GM12878 (cell line): Measurements from ENCODE around the gene DAAM2. TPM values are rescaled to one million over a fixed set of nuclear protein-coding genes. Genes with fewer than 3 reads are reported as not detected.

Experiments used
- ATAC-seq: fragments of 200-7000 bp; cut with Tn5 transposase; 3 replicates; pipeline ENCODE4 v1.9.1; 2020; ENCODE audit warnings: mild to moderate bottlenecking, moderate library complexity
- BruUV-seq: library from RNA; stranded (reverse); fragments of 400-500 nt; replicated peaks from 2 replicates; lab custom pipeline; 2021; lab: Mats Ljungman, UMichigan
- CTCF ChIA-PET: fragments of 300-600 bp; sonication (Branson Sonifier 250); formaldehyde crosslinking; extraction: SDS; loops from one replicate; lab custom pipeline; 2021; ENCODE audit warnings: inconsistent platforms; lab: Yijun Ruan, JAX
- POLR2A ChIA-PET: fragments of 350-600 bp; formaldehyde crosslinking; extraction: SDS; loops from one replicate; lab custom pipeline; 2021; ENCODE audit warnings: inconsistent platforms; lab: Charles Lee
- RAD21 ChIA-PET: fragments of 300-600 bp; sonication (Branson Sonifier 250); formaldehyde crosslinking; loops from one replicate; lab custom pipeline; 2023; ENCODE audit warnings: antibody characterized with exemption; ENCODE audit not compliant: unreplicated experiment; lab: Charles Lee
- SMC1A ChIA-PET: fragments of 300-600 bp; sonication (Branson Sonifier 250); formaldehyde crosslinking; loops from one replicate; lab custom pipeline; 2023; ENCODE audit not compliant: unreplicated experiment, uncharacterized antibody; lab: Charles Lee
- DNase-seq: peaks from one replicate; pipeline ENCODE4 v3.0.0-alpha.2; 2011; ENCODE audit warnings: low read depth, low spot score
- FAIRE-seq: peaks from 3 replicates; lab custom pipeline; 2011; peaks lifted over from hg19 to GRCh38; lab: Jason Lieb, UNC
- H2AFZ ChIP-seq: 2 replicates; pipeline ENCODE4 v1.6.0; 2011; ENCODE audit warnings: low read depth, low read length, control low read depth; ENCODE audit not compliant: control insufficient read depth
- H3K27ac ChIP-seq: 2 replicates; pipeline ENCODE4 v1.5.1; 2011; ENCODE audit warnings: control low read depth; ENCODE audit not compliant: control insufficient read depth, insufficient read depth
- H3K27me3 ChIP-seq, 2 experiments: replicated peaks in 1 of 2; 2 replicates each; pipeline versions ENCODE4 v1.6.0 to v1.6.1; 2011; ENCODE audit warnings: low read length in 1 of 2; ENCODE audit not compliant: control insufficient read depth in 2 of 2, insufficient read depth in 2 of 2
- H3K36me3 ChIP-seq, 2 experiments: 2 replicates each; pipeline ENCODE4 v1.5.1; 2011; ENCODE audit warnings: low read length in 1 of 2; ENCODE audit not compliant: control insufficient read depth in 2 of 2, insufficient read depth in 2 of 2
- H3K4me1 ChIP-seq: 2 replicates; pipeline ENCODE4 v1.6.1; 2011; ENCODE audit warnings: mild to moderate bottlenecking, low read length, moderate library complexity, mixed read lengths; ENCODE audit not compliant: control insufficient read depth, insufficient read depth
- H3K4me2 ChIP-seq: 2 replicates; pipeline ENCODE4 v1.6.0; 2011; ENCODE audit warnings: control low read depth; ENCODE audit not compliant: control insufficient read depth, insufficient read depth
- H3K4me3 ChIP-seq: fragments of 200-600 bp; sonication (generic); 2 replicates; pipeline ENCODE4 v1.5.1; 2016
- H3K79me2 ChIP-seq: 2 replicates; pipeline ENCODE4 v1.6.0; 2011; ENCODE audit warnings: low read length; ENCODE audit not compliant: control insufficient read depth, insufficient read depth
- H3K9ac ChIP-seq: 2 replicates; pipeline ENCODE4 v1.8.0; 2011; ENCODE audit warnings: low read length, control low read depth, mixed read lengths; ENCODE audit not compliant: control insufficient read depth, insufficient read depth
- H3K9me3 ChIP-seq: replicated peaks from 3 replicates; pipeline ENCODE4 v1.5.1; 2011; ENCODE audit warnings: mild to moderate bottlenecking, low read length; ENCODE audit not compliant: control insufficient read depth, insufficient read depth
- H4K20me1 ChIP-seq: 2 replicates; pipeline ENCODE4 v1.6.0; 2011; ENCODE audit not compliant: control insufficient read depth, insufficient read depth
- SIX5 ChIP-seq: IDR thresholded peaks from 2 replicates; pipeline ENCODE4 v1.6.1; 2011; ENCODE audit warnings: mild to moderate bottlenecking, low read depth, low read length, moderate library complexity; ENCODE audit not compliant: severe bottlenecking
- STAT3 ChIP-seq: IDR thresholded peaks from 2 replicates; pipeline ENCODE4 v1.6.1; 2011; ENCODE audit warnings: low read depth, low read length, improper control_type of control experiment
- TARDBP ChIP-seq: IDR thresholded peaks from 2 replicates; pipeline ENCODE4 v1.6.1; 2016; ENCODE audit warnings: borderline replicate concordance
- WGBS: methylation state at CpG from one replicate; pipeline ENCODE4 v1.1.6; 2016; ENCODE audit warnings: low lambda C conversion rate; ENCODE audit not compliant: insufficient replicate concordance, insufficient coverage; ENCODE audit errors: missing lambda C conversion rate; 5-methylcytosine and 5-hydroxymethylcytosine counted together
- in situ Hi-C: fragments of 300-500 bp; cut with MboI; formaldehyde crosslinking; loops from 9 replicates; pipeline ENCODE4 v1.14.3; 2018; ENCODE audit warnings: mixed read lengths
- intact Hi-C: fragments of 100-400 bp; cut with micrococcal nuclease; formaldehyde crosslinking; loops from one replicate; pipeline ENCODE4 v1.14.2; 2022; ENCODE audit not compliant: unreplicated experiment
- polyA plus RNA-seq, 11 experiments: library from polyadenylated mRNA; depleted of rRNA in 4 of 11; unstranded in 6 of 11; stranded (reverse) in 5 of 11; fragments of >200 nt; fragmentation: Nextera tagmentation in 4 of 11; fragmentation: Illumina TruSeq in 1 of 11; extraction: Ambion mirVana in 4 of 11; extraction: Trizol in 1 of 11; gene quantifications; 1 replicate in 1 of 11; 2 replicates in 10 of 11; pipeline versions ENCODE4 v1.2.1 to v1.2.3, GENCODE V29; 2011 to 2016; ENCODE audit warnings: inconsistent platforms in 2 of 11, missing spikeins in 2 of 11, low read depth in 1 of 11
- total RNA-seq, 4 experiments: library from RNA; depleted of rRNA in 3 of 4; stranded (reverse); fragments of >200 nt in 3 of 4; fragmentation: Illumina TruSeq in 1 of 4; extraction: Trizol in 1 of 4; gene quantifications; 2 replicates each; pipeline versions ENCODE4 v1.2.1 to v1.2.3, GENCODE V29; 2013 to 2021
- TF ChIP-seq, protein P1 (sequence below): IDR thresholded peaks from 2 replicates; pipeline ENCODE4 v1.6.1; 2012; ENCODE audit warnings: improper control_type of control experiment, low read depth, low read length; ENCODE audit not compliant: insufficient replicate concordance
- TF ChIP-seq, protein P2 (sequence below): fragments of 150-350 bp; IDR thresholded peaks from 2 replicates; pipeline ENCODE4 v1.6.1; 2016; ENCODE audit warnings: low read depth, low read length
- TF ChIP-seq, protein P3 (sequence below): IDR thresholded peaks from 2 replicates; pipeline ENCODE4 v1.6.1; 2011; ENCODE audit warnings: borderline replicate concordance, low read depth, mild to moderate bottlenecking, moderate library complexity, low read length; ENCODE audit not compliant: insufficient read depth, poor library complexity, severe bottlenecking
- TF ChIP-seq, protein P4 (sequence below): fragments of 450-650 bp; IDR thresholded peaks from 2 replicates; pipeline ENCODE4 v1.6.1; 2017; ENCODE audit warnings: mild to moderate bottlenecking, moderate library complexity

DAAM2 gene
- total and polyA plus RNA-seq, 10 of the 15 experiments (the other 5 are each of a cell fraction or from before 2014, with no cell fraction given) = 0.05 to 0.22 TPM; not detected in 8

DNA sequence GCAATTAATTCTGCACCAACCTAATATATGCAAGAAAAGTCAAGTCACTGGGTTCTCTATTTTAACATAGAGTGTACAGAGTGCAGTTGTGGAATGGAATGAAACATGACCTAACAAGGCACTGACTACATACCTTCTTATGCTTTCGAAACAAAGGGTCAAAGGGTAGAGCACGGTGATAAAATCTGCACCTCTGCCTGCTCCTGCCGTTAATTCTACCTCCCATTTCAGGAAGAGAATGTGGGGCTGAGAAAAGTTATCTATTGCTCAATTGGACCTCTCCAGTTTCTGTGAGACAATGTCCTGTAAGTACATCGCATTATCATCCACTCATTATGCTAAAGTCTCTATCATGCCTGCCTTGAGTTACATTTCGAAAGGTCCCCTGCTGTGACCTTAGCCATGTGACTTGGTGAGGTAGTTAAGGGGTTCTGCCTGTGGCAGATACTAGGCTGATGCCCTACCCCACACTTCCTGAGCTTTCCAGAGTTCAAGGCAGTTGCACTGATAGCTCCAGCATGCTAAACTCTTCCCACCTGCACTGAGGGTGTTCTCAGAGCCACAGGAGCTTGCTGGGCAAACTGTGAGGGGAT is 156.1 kb downstream of the DAAM2 start:
- Histone ChIP-seq H4K20me1 (no peaks in the 10 kb centered on the region), H3K9me3 (no peaks in the 10 kb centered on the region), H3K4me2 (no peak overlapping the region), H3K4me3 (no peak overlapping the region), H3K79me2 (no peaks in the 10 kb centered on the region), H3K27me3 (peaks cover 0 to 3% of the 10 kb centered on the region in 2 experiments; a peak in 1 of 4 replicates), H3K4me1 (no peaks in the 10 kb centered on the region), H3K9ac (no peak overlapping the region), H3K27ac (no peak overlapping the region), H3K36me3 (no peaks in the 10 kb centered on the region), H2AFZ (no peak overlapping the region)
- FAIRE-seq (no peak), DNase-seq (no peak), ATAC-seq (no peak)
- BruUV-seq = no TSS peak
- 26% methylated on average over 5 of the region's 5 CpGs for WGBS
- RAD21 ChIA-PET = no interaction called here
- in situ Hi-C loops (no loop called here), intact Hi-C loops (no loop called here)
- CTCF ChIA-PET = no interaction called here
- POLR2A ChIA-PET = no interaction called here
- SMC1A ChIA-PET = no interaction called here
- TF ChIP-seq SIX5 (no peak), TARDBP (no peak), STAT3 (no peak)
- TF ChIP-seq, protein P1, sequence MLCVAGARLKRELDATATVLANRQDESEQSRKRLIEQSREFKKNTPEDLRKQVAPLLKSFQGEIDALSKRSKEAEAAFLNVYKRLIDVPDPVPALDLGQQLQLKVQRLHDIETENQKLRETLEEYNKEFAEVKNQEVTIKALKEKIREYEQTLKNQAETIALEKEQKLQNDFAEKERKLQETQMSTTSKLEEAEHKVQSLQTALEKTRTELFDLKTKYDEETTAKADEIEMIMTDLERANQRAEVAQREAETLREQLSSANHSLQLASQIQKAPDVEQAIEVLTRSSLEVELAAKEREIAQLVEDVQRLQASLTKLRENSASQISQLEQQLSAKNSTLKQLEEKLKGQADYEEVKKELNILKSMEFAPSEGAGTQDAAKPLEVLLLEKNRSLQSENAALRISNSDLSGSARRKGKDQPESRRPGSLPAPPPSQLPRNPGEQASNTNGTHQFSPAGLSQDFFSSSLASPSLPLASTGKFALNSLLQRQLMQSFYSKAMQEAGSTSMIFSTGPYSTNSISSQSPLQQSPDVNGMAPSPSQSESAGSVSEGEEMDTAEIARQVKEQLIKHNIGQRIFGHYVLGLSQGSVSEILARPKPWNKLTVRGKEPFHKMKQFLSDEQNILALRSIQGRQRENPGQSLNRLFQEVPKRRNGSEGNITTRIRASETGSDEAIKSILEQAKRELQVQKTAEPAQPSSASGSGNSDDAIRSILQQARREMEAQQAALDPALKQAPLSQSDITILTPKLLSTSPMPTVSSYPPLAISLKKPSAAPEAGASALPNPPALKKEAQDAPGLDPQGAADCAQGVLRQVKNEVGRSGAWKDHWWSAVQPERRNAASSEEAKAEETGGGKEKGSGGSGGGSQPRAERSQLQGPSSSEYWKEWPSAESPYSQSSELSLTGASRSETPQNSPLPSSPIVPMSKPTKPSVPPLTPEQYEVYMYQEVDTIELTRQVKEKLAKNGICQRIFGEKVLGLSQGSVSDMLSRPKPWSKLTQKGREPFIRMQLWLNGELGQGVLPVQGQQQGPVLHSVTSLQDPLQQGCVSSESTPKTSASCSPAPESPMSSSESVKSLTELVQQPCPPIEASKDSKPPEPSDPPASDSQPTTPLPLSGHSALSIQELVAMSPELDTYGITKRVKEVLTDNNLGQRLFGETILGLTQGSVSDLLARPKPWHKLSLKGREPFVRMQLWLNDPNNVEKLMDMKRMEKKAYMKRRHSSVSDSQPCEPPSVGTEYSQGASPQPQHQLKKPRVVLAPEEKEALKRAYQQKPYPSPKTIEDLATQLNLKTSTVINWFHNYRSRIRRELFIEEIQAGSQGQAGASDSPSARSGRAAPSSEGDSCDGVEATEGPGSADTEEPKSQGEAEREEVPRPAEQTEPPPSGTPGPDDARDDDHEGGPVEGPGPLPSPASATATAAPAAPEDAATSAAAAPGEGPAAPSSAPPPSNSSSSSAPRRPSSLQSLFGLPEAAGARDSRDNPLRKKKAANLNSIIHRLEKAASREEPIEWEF = no peak
- TF ChIP-seq, protein P2, sequence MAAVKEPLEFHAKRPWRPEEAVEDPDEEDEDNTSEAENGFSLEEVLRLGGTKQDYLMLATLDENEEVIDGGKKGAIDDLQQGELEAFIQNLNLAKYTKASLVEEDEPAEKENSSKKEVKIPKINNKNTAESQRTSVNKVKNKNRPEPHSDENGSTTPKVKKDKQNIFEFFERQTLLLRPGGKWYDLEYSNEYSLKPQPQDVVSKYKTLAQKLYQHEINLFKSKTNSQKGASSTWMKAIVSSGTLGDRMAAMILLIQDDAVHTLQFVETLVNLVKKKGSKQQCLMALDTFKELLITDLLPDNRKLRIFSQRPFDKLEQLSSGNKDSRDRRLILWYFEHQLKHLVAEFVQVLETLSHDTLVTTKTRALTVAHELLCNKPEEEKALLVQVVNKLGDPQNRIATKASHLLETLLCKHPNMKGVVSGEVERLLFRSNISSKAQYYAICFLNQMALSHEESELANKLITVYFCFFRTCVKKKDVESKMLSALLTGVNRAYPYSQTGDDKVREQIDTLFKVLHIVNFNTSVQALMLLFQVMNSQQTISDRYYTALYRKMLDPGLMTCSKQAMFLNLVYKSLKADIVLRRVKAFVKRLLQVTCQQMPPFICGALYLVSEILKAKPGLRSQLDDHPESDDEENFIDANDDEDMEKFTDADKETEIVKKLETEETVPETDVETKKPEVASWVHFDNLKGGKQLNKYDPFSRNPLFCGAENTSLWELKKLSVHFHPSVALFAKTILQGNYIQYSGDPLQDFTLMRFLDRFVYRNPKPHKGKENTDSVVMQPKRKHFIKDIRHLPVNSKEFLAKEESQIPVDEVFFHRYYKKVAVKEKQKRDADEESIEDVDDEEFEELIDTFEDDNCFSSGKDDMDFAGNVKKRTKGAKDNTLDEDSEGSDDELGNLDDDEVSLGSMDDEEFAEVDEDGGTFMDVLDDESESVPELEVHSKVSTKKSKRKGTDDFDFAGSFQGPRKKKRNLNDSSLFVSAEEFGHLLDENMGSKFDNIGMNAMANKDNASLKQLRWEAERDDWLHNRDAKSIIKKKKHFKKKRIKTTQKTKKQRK = no peak
- TF ChIP-seq, protein P3, sequence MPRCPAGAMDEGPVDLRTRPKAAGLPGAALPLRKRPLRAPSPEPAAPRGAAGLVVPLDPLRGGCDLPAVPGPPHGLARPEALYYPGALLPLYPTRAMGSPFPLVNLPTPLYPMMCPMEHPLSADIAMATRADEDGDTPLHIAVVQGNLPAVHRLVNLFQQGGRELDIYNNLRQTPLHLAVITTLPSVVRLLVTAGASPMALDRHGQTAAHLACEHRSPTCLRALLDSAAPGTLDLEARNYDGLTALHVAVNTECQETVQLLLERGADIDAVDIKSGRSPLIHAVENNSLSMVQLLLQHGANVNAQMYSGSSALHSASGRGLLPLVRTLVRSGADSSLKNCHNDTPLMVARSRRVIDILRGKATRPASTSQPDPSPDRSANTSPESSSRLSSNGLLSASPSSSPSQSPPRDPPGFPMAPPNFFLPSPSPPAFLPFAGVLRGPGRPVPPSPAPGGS = no peak
- TF ChIP-seq, protein P4, sequence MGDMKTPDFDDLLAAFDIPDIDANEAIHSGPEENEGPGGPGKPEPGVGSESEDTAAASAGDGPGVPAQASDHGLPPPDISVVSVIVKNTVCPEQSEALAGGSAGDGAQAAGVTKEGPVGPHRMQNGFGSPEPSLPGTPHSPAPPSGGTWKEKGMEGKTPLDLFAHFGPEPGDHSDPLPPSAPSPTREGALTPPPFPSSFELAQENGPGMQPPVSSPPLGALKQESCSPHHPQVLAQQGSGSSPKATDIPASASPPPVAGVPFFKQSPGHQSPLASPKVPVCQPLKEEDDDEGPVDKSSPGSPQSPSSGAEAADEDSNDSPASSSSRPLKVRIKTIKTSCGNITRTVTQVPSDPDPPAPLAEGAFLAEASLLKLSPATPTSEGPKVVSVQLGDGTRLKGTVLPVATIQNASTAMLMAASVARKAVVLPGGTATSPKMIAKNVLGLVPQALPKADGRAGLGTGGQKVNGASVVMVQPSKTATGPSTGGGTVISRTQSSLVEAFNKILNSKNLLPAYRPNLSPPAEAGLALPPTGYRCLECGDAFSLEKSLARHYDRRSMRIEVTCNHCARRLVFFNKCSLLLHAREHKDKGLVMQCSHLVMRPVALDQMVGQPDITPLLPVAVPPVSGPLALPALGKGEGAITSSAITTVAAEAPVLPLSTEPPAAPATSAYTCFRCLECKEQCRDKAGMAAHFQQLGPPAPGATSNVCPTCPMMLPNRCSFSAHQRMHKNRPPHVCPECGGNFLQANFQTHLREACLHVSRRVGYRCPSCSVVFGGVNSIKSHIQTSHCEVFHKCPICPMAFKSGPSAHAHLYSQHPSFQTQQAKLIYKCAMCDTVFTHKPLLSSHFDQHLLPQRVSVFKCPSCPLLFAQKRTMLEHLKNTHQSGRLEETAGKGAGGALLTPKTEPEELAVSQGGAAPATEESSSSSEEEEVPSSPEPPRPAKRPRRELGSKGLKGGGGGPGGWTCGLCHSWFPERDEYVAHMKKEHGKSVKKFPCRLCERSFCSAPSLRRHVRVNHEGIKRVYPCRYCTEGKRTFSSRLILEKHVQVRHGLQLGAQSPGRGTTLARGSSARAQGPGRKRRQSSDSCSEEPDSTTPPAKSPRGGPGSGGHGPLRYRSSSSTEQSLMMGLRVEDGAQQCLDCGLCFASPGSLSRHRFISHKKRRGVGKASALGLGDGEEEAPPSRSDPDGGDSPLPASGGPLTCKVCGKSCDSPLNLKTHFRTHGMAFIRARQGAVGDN = no peak
